Measurements from ENCODE around the gene CTDSPL.

CTDSPL gene

GRCh38 chr3:37945156-37945806 is 83.6 kb downstream of the CTDSPL start:
- no peak for DNase-seq

- no peak for DNase-seq
Observed at GRCh38 chr3:37945807-37946530, 84.3 kb downstream of the CTDSPL start.

DNA sequence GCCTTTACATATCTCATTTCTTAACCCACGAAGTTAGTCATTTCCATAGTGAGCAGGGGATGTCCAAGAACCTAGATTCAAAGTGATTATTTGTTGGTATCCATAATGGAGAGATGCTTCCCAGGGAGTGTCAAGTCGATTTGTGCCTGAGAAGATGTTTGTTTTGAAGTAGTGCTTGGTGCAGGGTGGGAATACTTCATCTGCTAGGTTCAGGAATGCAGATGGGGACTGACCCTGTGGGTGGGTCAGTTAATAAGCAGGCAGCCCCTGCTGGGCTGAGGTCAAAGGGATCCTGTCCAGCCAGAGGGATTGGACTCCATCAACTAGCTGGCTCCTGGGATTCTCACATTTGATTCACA is 84.8 kb downstream of the CTDSPL start:
- DNase-seq: no peak

DNA sequence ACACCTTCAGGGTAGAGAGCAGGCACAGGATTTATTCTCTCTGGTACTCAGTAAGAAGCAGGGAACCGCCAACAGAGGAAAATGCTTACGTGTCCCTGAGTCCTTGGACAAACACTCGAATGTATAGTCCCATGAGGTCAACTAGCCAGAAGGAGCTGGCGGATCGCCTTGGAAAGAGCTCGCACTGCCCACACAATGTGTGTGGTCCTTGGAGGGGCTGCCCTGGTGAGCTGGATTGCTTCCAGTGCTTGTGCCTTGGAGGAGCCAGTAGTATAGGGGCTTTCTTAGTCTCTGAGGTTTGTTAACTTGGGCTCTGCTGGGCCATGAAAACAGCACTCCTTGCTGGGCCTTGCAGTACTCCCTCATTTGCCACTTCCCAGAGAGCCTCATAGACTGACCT is 88.2 kb downstream of the CTDSPL start:
- DNase-seq: no peak

DNA sequence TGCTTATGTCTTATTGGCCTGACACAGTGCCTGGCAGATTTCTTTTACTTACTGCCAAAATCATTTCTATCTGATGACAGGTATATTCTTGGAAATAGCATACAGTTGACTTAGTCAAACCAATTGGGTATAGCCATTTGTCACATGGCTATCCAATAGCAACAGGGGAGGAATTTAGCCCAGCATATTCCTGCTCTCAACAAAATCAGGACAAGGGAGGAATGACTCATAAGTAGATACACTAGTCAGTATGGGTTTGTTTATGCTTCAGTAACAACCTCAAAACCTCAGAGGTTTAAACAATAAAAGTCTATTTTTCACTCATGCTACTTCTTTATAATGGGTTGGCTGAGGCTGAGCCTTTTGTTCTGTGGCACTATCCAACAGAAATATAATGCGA is 90.9 kb downstream of the CTDSPL start:
- DNase-seq: no peak

GRCh38 chr3:37953226-37953625 is 91.5 kb downstream of the CTDSPL start:
- no peak for DNase-seq

DNA sequence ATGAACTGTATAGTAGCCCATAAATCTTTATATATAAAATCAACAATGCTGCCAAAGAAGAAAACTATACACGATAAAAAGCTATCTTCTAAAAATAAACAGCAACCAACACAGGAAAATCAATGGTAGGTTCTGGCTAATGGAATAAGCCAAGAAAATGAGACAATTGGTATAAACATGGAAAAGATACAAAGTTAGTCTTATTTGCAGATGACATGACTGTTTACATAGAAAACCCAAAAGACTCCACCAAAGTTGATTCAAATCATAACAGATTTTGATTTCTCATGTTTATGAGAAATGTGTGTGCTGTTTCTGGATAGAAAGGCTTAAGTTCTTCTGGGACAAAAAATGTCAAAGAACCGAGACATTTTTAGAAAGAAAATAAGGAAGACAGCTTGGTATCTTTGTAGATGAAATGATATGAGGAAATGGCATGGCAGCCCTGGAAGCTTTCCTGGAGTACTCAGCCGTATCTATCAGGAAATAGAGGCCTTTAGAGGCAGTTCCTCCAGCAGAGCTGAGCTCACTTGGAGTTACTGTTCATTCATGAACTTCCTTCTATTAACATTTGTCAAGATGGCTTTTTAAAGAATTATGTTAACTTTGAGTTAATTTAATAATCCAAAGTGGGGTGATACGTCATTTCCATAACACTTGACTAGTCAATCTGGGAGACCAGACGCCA is 92.2 kb downstream of the CTDSPL start:
- DNase-seq: no peak

DNA sequence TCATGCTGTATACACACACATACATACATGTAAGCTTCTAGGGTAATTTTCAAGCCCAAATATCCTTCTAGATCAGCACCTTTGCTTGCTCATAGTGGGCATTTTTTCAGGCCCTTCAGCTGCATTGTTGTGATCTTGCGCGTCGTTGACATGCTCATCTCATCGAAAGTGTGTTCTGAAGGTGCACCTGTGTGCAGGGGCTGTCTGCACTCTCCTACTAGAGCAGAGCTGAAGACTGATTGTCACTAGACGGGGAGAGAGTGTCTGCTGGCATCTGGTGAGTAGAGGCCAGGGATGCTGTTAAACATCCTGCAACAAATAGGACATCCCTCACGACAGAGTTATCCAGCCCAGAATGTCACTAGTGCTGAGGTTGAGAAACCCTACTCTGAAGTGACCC is 93.2 kb downstream of the CTDSPL start:
- no peak for DNase-seq

- no peak for DNase-seq
Observed at GRCh38 chr3:37955918-37956707, 94.4 kb downstream of the CTDSPL start.

GRCh38 chr3:37956723-37957538 is 95.3 kb downstream of the CTDSPL start:
- DNase-seq: no peak

- no peak for DNase-seq
Observed at GRCh38 chr3:37957539-37957936, 95.9 kb downstream of the CTDSPL start.

- DNase-seq: no peak
Observed at GRCh38 chr3:37961622-37962431, 100.1 kb downstream of the CTDSPL start.

GRCh38 chr3:37963016-37963415 is 101.3 kb downstream of the CTDSPL start:
- DNase-seq: no peak

DNA sequence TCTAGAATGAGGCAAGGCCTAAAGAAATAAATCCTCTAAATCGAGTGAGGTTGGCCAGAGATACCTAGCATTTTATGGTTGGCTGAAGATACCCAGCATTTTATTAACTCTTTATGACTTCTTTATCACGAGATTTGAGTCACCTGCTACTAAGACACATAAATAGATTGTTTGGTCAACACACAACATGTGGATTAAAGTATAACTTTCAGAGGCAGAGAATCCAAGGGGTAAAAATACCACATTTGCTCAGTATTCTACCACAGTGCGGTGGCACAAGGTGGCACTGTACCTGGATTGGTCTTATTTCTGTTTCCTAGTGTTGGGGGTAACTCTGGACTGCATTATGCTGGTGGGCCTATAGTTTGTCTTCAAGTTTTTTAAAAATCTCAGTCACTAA is 102.0 kb downstream of the CTDSPL start:
- DNase-seq: no peak

DNA sequence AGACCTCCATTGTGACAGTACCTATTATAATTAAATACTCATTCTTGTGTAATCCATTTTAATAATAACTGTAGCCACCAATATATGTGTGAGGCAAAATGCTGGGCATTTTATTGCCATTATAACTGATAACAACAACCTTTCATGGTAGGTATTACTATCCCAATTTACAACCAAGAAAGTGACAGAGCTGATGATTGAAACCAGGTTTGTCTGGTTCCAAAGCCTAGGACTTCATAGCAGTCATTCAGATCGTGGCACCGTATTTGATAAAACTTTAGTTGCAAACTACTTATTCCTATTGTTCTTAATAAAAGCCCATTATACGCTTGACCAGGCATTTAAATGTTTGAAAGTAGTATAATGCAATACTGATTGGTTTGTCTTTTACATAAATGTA is 102.5 kb downstream of the CTDSPL start:
- DNase-seq: no peak

GRCh38 chr3:37964716-37965115 is 103.0 kb downstream of the CTDSPL start:
- no peak for DNase-seq

- no peak for DNase-seq
Observed at GRCh38 chr3:37967260-37967881, 105.7 kb downstream of the CTDSPL start.

DNA sequence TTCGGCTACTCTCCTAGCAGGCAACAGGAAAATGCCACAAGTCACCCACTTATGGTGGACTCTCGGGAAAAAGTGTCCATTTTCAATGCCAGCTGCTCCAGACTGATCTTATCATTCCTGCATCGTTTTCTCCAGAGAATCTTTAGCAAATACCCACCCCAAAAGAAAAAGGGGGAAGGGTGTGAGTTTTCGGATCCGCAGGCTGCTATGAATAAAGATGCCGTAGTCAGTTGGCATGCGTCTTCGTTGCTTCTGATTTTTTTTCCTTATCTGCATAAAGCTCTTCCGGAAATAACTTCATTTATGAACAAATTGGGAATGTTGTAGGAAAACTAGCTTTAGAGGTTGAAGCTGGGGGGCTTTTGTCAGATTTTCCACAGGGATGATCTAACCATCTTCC is 106.5 kb downstream of the CTDSPL start:
- no peak for DNase-seq

DNA sequence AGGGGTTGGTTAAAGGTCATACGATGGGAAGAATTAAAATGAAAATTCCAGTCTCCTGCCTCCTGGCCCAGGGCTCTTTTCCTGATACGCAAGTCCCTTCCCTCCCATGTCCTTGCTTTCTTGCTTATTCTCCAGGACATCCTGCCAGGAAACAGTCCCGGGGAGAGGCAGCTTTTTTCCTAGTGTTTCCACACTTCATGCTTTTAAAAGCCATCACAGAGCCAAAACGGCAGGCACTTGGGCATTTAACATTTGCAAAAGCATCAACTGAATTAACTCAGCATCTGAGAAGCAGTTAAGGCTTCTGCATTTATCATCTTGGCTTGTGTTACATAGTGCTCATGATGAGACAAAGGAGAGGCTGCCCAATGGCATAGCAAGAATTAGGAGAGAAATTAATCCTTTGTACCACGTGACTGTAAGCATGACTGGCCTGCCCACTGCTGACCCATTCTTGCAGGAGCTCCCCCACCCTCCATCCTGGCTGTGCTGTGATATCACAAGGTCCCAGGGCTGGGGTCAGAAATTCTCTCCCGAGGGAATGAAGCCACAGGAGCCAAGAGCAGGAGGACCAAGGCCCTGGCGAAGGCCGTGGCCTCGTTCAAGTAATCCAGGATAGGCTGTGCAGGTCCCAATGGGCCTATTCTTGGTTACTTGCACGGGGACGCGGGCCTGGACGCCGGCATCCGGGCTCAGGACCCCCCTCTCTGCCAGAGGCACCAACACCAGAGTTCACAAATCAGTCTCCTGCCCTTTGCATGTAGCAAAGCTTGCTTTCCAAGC is 107.3 kb downstream of the CTDSPL start:
- no peak for DNase-seq

- no peak for DNase-seq
Observed at GRCh38 chr3:37969596-37970100, 108.0 kb downstream of the CTDSPL start.
